Sigmoid colon (tissue), 7 donors: ENCODE results near the gene NUB1. TPM values are rescaled to one million over a fixed set of nuclear protein-coding genes. Genes with fewer than 3 reads are reported as not detected.

Experiments
- DNase-seq: peaks from one replicate; pipeline ENCODE4 v3.0.0-alpha.2; 2019
- H3K27ac ChIP-seq, 4 donors: fragments of 200-600 bp; sonication (generic); one replicate each; pipeline ENCODE4 v1.5.1; 2016 to 2019; ENCODE audit warnings: mild to moderate bottlenecking in 1 of 4
- H3K27me3 ChIP-seq, 3 donors: fragments of 200-600 bp; sonication (generic); one replicate each; pipeline ENCODE4 v1.5.1; 2019; ENCODE audit warnings: mild to moderate bottlenecking in 1 of 3
- H3K36me3 ChIP-seq, 4 donors: fragments of 200-600 bp; sonication (generic); one replicate each; pipeline ENCODE4 v1.5.1; 2016 to 2019
- H3K4me1 ChIP-seq, 4 donors: fragments of 200-600 bp; sonication (generic); one replicate each; pipeline ENCODE4 v1.5.1; 2017 to 2019
- H3K4me3 ChIP-seq, 4 donors: fragments of 200-600 bp; sonication (generic); one replicate each; pipeline ENCODE4 v1.5.1; 2017 to 2019; ENCODE audit warnings: mild to moderate bottlenecking in 2 of 4, moderate library complexity in 1 of 4
- H3K9me3 ChIP-seq, 4 donors: fragments of 200-600 bp in 3 of 4; sonication (generic) in 3 of 4; one replicate each; pipeline versions ENCODE4 v1.5.1 to v1.6.1; 2013 to 2019
- CTCF ChIP-seq, 4 experiments: fragments of 450-650 bp in 3 of 4; fragments of 200-600 bp in 1 of 4; IDR thresholded peaks; one replicate each; pipeline ENCODE4 v1.5.1; 2016 to 2019; ENCODE audit warnings: antibody characterized with exemption in 4 of 4, mild to moderate bottlenecking in 3 of 4, moderate library complexity in 2 of 4
- EP300 ChIP-seq, 4 donors: sonication (generic); formaldehyde crosslinking; IDR thresholded peaks; one replicate each; pipeline ENCODE4 v1.6.1; 2017; ENCODE audit warnings: antibody characterized with exemption in 4 of 4
- POLR2A ChIP-seq, 2 donors: fragments of 450-650 bp; IDR thresholded peaks; one replicate each; pipeline ENCODE4 v1.6.1; 2016; ENCODE audit warnings: antibody characterized with exemption in 2 of 2, mild to moderate bottlenecking in 2 of 2, moderate library complexity in 2 of 2
- POLR2AphosphoS5 ChIP-seq, 4 donors: sonication (generic); formaldehyde crosslinking; IDR thresholded peaks; one replicate each; pipeline ENCODE4 v1.6.1; 2017; ENCODE audit warnings: antibody characterized with exemption in 4 of 4
- WGBS, 2 donors: extraction: QIAGEN DNeasy Blood & Tissue Kit; methylation state at CpG; one replicate each; pipeline ENCODE4 v1.1.7; 2013; 5-methylcytosine and 5-hydroxymethylcytosine counted together
- intact Hi-C: fragments of 100-400 bp; cut with DNase I; formaldehyde crosslinking; loops from one replicate; pipeline ENCODE4 v1.15.1; 2023
- polyA plus RNA-seq, 3 donors: library from polyadenylated mRNA; stranded (reverse); fragments of 200-250 nt; gene quantifications; one replicate each; pipeline ENCODE4 v1.2.3, GENCODE V29; 2013
- total RNA-seq, 4 donors: library from RNA; depleted of rRNA; stranded (reverse); fragments of >200 nt; gene quantifications; one replicate each; pipeline ENCODE4 v1.1.0, GENCODE V29; 2016
- donor health status: healthy with polysubstance abuse.
- donor health status: Bipolar disorder and iron deficiency.
- donor health status: healthy.

The NUB1 gene
- total and polyA plus RNA-seq, 7 donors, result 36.6 to 73.8 (median 50.1) TPM

GRCh38 chr7:151322906-151323305 is 18.7 kb upstream of the NUB1 start:
- TF ChIP-seq POLR2AphosphoS5 (IDR thresholded peaks at IDR 0.05) (no peak), EP300 (IDR thresholded peaks at IDR 0.05) (no peak), CTCF (IDR thresholded peaks at IDR 0.05) (no peak), POLR2A (IDR thresholded peaks at IDR 0.05) (no peak)
- H3K36me3 ChIP-seq, result no peaks in the 10 kb centered on the region
- H3K9me3 ChIP-seq, result no peaks in the 10 kb centered on the region
- no peak for DNase-seq
- intact Hi-C loops, result no loop called here
- no peak overlapping the region for H3K4me3 ChIP-seq
- peaks cover 0 to 8% (median 3%) of the 10 kb centered on the region in 4 donors for H3K4me1 ChIP-seq
- H3K27ac ChIP-seq, result no peak overlapping the region
- no peaks in the 10 kb centered on the region for H3K27me3 ChIP-seq

- 84 to 87% methylated on average over 2 of the region's 2 CpGs for WGBS, 2 donors
- peaks cover 0 to 9% (median 4%) of the 10 kb centered on the region in 4 donors for H3K4me1 ChIP-seq
- DNase-seq, result no peak
- H3K4me3 ChIP-seq, result no peak overlapping the region
- H3K36me3 ChIP-seq, result no peaks in the 10 kb centered on the region
- H3K27me3 ChIP-seq, result no peaks in the 10 kb centered on the region
- no peak overlapping the region for H3K27ac ChIP-seq
- intact Hi-C loops, result no loop called here
- TF ChIP-seq POLR2AphosphoS5 (IDR thresholded peaks at IDR 0.05) (no peak), EP300 (IDR thresholded peaks at IDR 0.05) (no peak), POLR2A (IDR thresholded peaks at IDR 0.05) (no peak), CTCF (IDR thresholded peaks at IDR 0.05) (no peak)
- H3K9me3 ChIP-seq, result no peaks in the 10 kb centered on the region
Measured at GRCh38 chr7:151327022-151327421, 14.6 kb upstream of the NUB1 start.

- H3K4me1 ChIP-seq, result peaks cover 0 to 9% (median 4%) of the 10 kb centered on the region in 4 donors
- WGBS, 2 donors, result 83 to 86% methylated on average over 2 of the region's 2 CpGs
- H3K36me3 ChIP-seq, result no peaks in the 10 kb centered on the region
- intact Hi-C loops, result no loop called here
- DNase-seq, result no peak
- no peaks in the 10 kb centered on the region for H3K27me3 ChIP-seq
- H3K4me3 ChIP-seq, result no peak overlapping the region
- TF ChIP-seq POLR2AphosphoS5 (IDR thresholded peaks at IDR 0.05) (no peak), EP300 (IDR thresholded peaks at IDR 0.05) (no peak), POLR2A (IDR thresholded peaks at IDR 0.05) (no peak), CTCF (IDR thresholded peaks at IDR 0.05) (no peak)
- no peaks in the 10 kb centered on the region for H3K9me3 ChIP-seq
- H3K27ac ChIP-seq, result peak overlapping the region in 1 of 4 donors; percentile 42
Measured at GRCh38 chr7:151327659-151328058, 14.0 kb upstream of the NUB1 start.

- H3K9me3 ChIP-seq, result no peaks in the 10 kb centered on the region
- no peaks in the 10 kb centered on the region for H3K36me3 ChIP-seq
- H3K27me3 ChIP-seq, result no peaks in the 10 kb centered on the region
- DNase-seq, result no peak
- intact Hi-C loops, result no loop called here
- no peak overlapping the region for H3K27ac ChIP-seq
- H3K4me1 ChIP-seq, result peaks cover 0 to 9% (median 4%) of the 10 kb centered on the region in 4 donors
- no peak overlapping the region for H3K4me3 ChIP-seq
- TF ChIP-seq EP300 (IDR thresholded peaks at IDR 0.05), result no peak
- no peak for TF ChIP-seq CTCF (IDR thresholded peaks at IDR 0.05)
- no peak for TF ChIP-seq POLR2A (IDR thresholded peaks at IDR 0.05)
- no peak for TF ChIP-seq POLR2AphosphoS5 (IDR thresholded peaks at IDR 0.05)
Measured at GRCh38 chr7:151330181-151330580, 11.4 kb upstream of the NUB1 start.

- Histone ChIP-seq H3K27ac (no peak overlapping the region), H3K9me3 (no peaks in the 10 kb centered on the region), H3K4me1 (peaks cover 0 to 9% (median 4%) of the 10 kb centered on the region in 4 donors), H3K4me3 (no peak overlapping the region), H3K27me3 (no peaks in the 10 kb centered on the region), H3K36me3 (no peaks in the 10 kb centered on the region)
- intact Hi-C loops, result no loop called here
- 69 to 77% methylated on average over 3 of the region's 3 CpGs for WGBS, 2 donors
- TF ChIP-seq POLR2AphosphoS5 (IDR thresholded peaks at IDR 0.05), result no peak
- TF ChIP-seq POLR2A (IDR thresholded peaks at IDR 0.05), result no peak
- no peak for TF ChIP-seq EP300 (IDR thresholded peaks at IDR 0.05)
- no peak for TF ChIP-seq CTCF (IDR thresholded peaks at IDR 0.05)
- DNase-seq, result no peak
Measured at GRCh38 chr7:151330661-151331060, 11.0 kb upstream of the NUB1 start.
